NT2/D1 (cell line): ENCODE measurements around the gene IGLL5.

Experiments used
- SUZ12 ChIP-seq: IDR thresholded peaks from 2 replicates; pipeline ENCODE4 v1.6.1; 2011; ENCODE audit not compliant: insufficient read length, insufficient read depth; ENCODE audit errors: extremely low read depth
- YY1 ChIP-seq: IDR thresholded peaks from 2 replicates; pipeline ENCODE4 v1.6.1; 2011; ENCODE audit not compliant: insufficient read length, insufficient read depth
- ZNF274 ChIP-seq: IDR thresholded peaks from 2 replicates; pipeline ENCODE4 v1.6.1; 2011; ENCODE audit warnings: mild to moderate bottlenecking, low read depth, low read length

DNA sequence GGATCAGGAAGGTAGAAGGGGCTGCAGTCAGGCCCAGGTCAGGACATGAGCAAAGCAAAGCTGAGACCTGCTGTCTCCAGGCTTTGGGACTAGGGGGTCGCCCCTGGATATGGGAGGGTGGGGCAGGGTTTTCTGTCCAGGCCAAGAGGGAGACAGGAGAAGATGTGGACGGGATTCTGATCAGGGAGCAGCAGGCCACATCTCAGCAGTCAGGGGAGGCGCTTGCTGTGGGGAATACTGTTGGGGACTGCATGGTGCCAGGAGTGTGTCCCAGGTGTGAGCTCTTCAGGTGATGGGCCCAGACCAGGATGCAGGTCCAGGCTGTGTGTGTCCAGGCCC is 29.3 kb downstream of the IGLL5 start:
- no peak for TF ChIP-seq ZNF274
- no peak for TF ChIP-seq SUZ12
- no peak for TF ChIP-seq YY1
